ENCODE measurements around the gene ATG7.
A peak's percentile ranks its signal among the peaks of the same experiment; 100 is the strongest.

ATG7 gene

GRCh38 chr3:11476735-11477144 lies 204.5 kb downstream of the ATG7 start (continued):
- TF ChIP-seq ZNF660 (tag by site-specific recombination; IDR thresholded peaks at IDR 0.05): peak; percentile 94
- TF ChIP-seq ZNF221 (tag by site-specific recombination; IDR thresholded peaks at IDR 0.05; ENCODE audit: borderline replicate concordance): no peak
- no peak for TF ChIP-seq ZNF157 (tag by site-specific recombination; IDR thresholded peaks at IDR 0.05)
- no peak for TF ChIP-seq ZNF10 (tag by site-specific recombination; IDR thresholded peaks at IDR 0.05)
- TF ChIP-seq ZNF558 (tag by site-specific recombination; IDR thresholded peaks at IDR 0.05): peak; percentile 37; the same call in 1 of the 2 replicates
- TF ChIP-seq ZBTB20 (tag by site-specific recombination; IDR thresholded peaks at IDR 0.05): peak; percentile 70
- no peak; the same call in 1 of the 2 replicates for TF ChIP-seq TRIM28 (IDR thresholded peaks at IDR 0.05; ENCODE audit: borderline replicate concordance, low read length)
- TF ChIP-seq, protein P1, sequence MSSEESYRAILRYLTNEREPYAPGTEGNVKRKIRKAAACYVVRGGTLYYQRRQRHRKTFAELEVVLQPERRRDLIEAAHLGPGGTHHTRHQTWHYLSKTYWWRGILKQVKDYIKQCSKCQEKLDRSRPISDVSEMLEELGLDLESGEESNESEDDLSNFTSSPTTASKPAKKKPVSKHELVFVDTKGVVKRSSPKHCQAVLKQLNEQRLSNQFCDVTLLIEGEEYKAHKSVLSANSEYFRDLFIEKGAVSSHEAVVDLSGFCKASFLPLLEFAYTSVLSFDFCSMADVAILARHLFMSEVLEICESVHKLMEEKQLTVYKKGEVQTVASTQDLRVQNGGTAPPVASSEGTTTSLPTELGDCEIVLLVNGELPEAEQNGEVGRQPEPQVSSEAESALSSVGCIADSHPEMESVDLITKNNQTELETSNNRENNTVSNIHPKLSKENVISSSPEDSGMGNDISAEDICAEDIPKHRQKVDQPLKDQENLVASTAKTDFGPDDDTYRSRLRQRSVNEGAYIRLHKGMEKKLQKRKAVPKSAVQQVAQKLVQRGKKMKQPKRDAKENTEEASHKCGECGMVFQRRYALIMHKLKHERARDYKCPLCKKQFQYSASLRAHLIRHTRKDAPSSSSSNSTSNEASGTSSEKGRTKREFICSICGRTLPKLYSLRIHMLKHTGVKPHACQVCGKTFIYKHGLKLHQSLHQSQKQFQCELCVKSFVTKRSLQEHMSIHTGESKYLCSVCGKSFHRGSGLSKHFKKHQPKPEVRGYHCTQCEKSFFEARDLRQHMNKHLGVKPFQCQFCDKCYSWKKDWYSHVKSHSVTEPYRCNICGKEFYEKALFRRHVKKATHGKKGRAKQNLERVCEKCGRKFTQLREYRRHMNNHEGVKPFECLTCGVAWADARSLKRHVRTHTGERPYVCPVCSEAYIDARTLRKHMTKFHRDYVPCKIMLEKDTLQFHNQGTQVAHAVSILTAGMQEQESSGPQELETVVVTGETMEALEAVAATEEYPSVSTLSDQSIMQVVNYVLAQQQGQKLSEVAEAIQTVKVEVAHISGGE (tag by site-specific recombination; conservative IDR thresholded peaks at IDR 0.05; ENCODE audit: low read depth): no peak
- no peak for TF ChIP-seq ZNF768 (tag by site-specific recombination; IDR thresholded peaks at IDR 0.05)
- peak; percentile 37; the same call in 1 of the 2 replicates for TF ChIP-seq GLIS1 (tag by site-specific recombination; IDR thresholded peaks at IDR 0.05)
- no peak for TF ChIP-seq ZNF112 (tag by site-specific recombination; IDR thresholded peaks at IDR 0.05)
- TF ChIP-seq MEIS1 (CRISPR knock-in tag; IDR thresholded peaks at IDR 0.05; ENCODE audit: borderline replicate concordance): no peak
- TF ChIP-seq ZNF146 (tag by site-specific recombination; IDR thresholded peaks at IDR 0.05): no peak
- TF ChIP-seq ZNF302 (tag by site-specific recombination; IDR thresholded peaks at IDR 0.05; ENCODE audit: low read depth): no peak
- no peak for TF ChIP-seq MYNN (tag by site-specific recombination; IDR thresholded peaks at IDR 0.05; ENCODE audit: borderline replicate concordance)
- TF ChIP-seq PRDM10 (tag by site-specific recombination; IDR thresholded peaks at IDR 0.05): no peak
- TF ChIP-seq ZBTB21 (tag by site-specific recombination; IDR thresholded peaks at IDR 0.05): no peak
- 0 out of 2 replicates have a peak, but pooled peaks have one; percentile 21 for TF ChIP-seq YY2 (tag by site-specific recombination; IDR thresholded peaks at IDR 0.05)
- TF ChIP-seq ZNF354C (tag by site-specific recombination; IDR thresholded peaks at IDR 0.05; ENCODE audit: borderline replicate concordance, low read depth): no peak
- TF ChIP-seq, protein P2, sequence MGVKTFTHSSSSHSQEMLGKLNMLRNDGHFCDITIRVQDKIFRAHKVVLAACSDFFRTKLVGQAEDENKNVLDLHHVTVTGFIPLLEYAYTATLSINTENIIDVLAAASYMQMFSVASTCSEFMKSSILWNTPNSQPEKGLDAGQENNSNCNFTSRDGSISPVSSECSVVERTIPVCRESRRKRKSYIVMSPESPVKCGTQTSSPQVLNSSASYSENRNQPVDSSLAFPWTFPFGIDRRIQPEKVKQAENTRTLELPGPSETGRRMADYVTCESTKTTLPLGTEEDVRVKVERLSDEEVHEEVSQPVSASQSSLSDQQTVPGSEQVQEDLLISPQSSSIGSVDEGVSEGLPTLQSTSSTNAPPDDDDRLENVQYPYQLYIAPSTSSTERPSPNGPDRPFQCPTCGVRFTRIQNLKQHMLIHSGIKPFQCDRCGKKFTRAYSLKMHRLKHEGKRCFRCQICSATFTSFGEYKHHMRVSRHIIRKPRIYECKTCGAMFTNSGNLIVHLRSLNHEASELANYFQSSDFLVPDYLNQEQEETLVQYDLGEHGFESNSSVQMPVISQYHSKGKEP (tag by site-specific recombination; IDR thresholded peaks at IDR 0.05): peak; percentile 93
- TF ChIP-seq ZNF24 (tag by site-specific recombination; IDR thresholded peaks at IDR 0.05): no peak
- no peak for TF ChIP-seq ZFP41 (tag by site-specific recombination; IDR thresholded peaks at IDR 0.05; ENCODE audit: borderline replicate concordance)
- no peak for TF ChIP-seq ZBTB1 (tag by site-specific recombination; IDR thresholded peaks at IDR 0.05)
- TF ChIP-seq ZNF555 (tag by site-specific recombination; conservative IDR thresholded peaks at IDR 0.05): no peak
- peak; percentile 76 for TF ChIP-seq ZBTB17 (tag by site-specific recombination; IDR thresholded peaks at IDR 0.05)
- TF ChIP-seq RBAK (tag by site-specific recombination; IDR thresholded peaks at IDR 0.05): no peak
- no peak for TF ChIP-seq ZNF138 (tag by site-specific recombination; IDR thresholded peaks at IDR 0.05; ENCODE audit: borderline replicate concordance)
- TF ChIP-seq ZNF341 (tag by site-specific recombination; IDR thresholded peaks at IDR 0.05; ENCODE audit: low read depth): no peak
- TF ChIP-seq ZNF776 (tag by site-specific recombination; IDR thresholded peaks at IDR 0.05; ENCODE audit: borderline replicate concordance): no peak
- peak; percentile 82; the same call in 1 of the 2 replicates for TF ChIP-seq ZNF561 (tag by site-specific recombination; IDR thresholded peaks at IDR 0.05; ENCODE audit: borderline replicate concordance)
- TF ChIP-seq ZNF16 (tag by site-specific recombination; IDR thresholded peaks at IDR 0.05; ENCODE audit: low read depth): no peak
- TF ChIP-seq ZNF140 (tag by site-specific recombination; IDR thresholded peaks at IDR 0.05): no peak
- no peak for TF ChIP-seq ZNF292 (tag by site-specific recombination; IDR thresholded peaks at IDR 0.05; ENCODE audit: borderline replicate concordance, low read depth)
